ENCODE data around the gene OCRL.

GRCh38 chrX:129593137-129593536 lies 53.1 kb downstream of the OCRL start:
- TF ChIP-seq POLR2A (IDR thresholded peaks at IDR 0.05): no peak
- TF ChIP-seq CTCF (IDR thresholded peaks at IDR 0.05): no peak

Measured in prostate gland (tissue), 2 donors.